ENCODE results near the gene ANKRD18B.
"Not testable (repeated sequence)": the region's sequence is repeated elsewhere in the genome, so short reads cannot be mapped to it uniquely, and the experiment has no call there.

ANKRD18B gene

DNA sequence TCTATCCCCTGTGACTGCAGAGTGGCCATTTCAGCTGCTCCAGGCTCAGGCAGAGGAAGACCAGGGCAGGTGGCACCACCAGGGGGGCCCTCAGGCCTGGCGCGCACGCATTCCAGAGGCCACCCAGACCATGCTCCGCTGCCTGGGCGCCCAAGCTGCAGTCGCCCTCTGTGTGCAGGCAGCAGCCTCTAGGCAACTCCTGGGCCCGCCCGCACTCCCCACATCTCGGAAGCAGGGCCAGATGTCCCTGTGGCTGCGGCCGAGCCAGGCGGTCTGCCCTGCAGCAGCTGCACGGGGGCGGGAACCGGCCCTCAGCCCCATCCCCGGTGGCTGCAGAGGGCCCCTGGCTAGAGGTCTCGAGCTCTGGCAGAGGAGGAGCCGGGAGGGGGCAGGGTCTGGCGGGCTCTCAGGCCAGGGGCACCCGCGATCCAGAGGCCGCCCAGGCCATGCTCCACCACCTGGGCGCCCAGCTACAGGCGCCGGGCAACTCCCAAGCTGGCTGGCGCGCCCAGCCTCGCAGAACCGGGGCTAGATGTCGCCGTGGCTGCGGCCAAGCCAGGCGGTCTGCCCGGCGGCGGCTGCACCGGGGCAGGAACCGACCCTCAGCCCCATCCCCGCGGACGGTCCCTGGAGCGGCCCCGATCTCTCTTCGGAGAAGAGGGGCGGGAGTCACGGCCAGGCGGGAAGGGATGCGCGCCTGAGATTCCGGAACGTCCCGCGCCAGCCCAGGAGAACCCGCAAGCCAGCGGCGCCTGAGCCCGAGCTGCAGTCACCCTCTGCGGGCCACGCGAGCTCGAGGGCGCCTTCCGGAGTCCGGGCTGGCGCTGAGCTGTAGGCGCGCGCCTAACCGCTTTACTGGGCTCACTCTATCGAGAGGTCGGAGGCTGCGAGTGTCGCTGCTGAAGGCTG, at the start of gene ANKRD18B:
ANKRD18B (plus strand) TSS at position 855 of the 909 bp plus-strand sequence. CDS start 239 bp downstream, outside the sequence.
- peak; percentile 8 for DNase-seq (ENCODE audit: low read depth)

- DNase-seq (ENCODE audit: low read depth), result no peak
These were observed 48.7 kb upstream of the ANKRD18B start for GRCh38 chr9:33475357-33475756.

GRCh38 chr9:33476503-33476902, 47.5 kb upstream of the ANKRD18B start:
- no peak for DNase-seq (ENCODE audit: low read depth)

DNA sequence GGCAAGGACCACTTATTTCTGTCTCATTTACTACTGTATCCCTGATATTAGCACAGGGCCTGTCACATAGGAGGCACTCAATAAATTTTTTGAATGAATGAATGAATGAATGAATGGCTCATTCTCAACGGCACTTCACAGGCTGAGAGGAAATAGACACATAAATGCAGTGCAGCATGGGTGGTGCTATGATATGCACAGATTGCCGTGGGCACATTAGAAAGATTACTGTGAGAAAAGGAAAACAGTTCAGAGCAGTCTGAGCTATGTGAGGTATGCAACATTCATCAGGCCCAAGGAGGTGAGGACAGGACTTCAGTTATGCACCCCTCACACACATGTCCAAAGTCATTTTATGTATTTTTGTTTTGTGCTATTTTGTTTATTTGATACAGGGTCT, 43.9 kb upstream of the ANKRD18B start:
- no peak for DNase-seq (ENCODE audit: low read depth)

DNA sequence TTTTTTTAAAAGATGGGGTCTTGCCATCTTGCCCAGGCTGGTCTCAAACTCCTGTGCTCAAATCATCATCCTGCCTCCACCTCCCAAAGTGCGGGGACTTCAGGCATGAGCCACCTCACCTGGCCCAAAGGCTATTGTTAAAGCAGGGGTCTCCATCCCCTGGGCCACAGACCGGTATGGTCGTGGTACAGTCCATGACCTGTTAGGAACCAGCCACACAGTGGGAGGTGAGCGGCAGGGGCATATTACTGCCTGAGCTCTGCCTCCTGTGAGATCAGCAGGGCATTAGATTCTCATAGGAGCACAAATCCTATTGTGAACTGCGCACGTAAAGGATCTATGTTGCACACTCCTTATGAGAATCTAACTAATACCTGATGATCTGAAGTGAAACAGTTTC, 43.1 kb upstream of the ANKRD18B start:
- DNase-seq (ENCODE audit: low read depth), result no peak

DNA sequence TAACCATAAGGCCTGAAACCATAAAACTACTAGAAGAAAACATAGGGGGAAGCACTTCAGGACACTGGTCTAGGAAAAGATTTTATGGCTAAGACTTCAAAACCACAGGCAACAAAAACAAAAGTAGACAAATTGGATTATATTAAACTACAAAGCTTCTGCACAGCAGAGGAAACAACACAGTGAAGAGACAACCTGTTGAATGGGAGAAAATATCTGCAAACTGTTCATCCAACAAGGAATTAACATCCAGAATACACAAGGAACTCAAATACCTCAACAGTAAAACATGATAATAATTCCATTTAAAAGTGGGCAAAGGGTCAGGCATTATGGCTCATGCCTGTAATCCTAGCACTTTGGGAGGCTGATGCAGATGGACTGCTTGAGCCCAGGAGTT, 38.7 kb upstream of the ANKRD18B start:
- DNase-seq (ENCODE audit: low read depth), result not testable (repeated sequence)

DNA sequence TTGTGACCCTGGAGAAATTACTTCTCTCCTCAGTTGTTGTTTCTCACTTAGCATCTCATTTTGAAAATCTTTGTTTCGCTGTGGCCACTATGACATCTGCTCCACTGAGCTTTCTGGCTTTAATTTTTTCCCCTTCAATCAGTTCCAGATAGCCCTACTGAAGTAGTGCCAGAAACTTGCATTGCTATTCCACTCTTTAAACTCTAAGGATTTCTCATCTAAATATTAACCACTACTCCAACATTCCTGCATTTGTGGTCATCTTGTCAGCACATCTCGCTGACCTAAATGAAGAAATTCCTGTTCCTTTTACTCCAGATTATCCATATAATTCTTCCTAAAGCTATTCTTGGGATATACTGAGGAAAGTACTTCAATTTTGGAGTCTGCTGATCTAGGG, 35.0 kb upstream of the ANKRD18B start:
- no peak for DNase-seq (ENCODE audit: low read depth)

GRCh38 chr9:33493819-33494218, 30.2 kb upstream of the ANKRD18B start:
- not testable (repeated sequence) for DNase-seq (ENCODE audit: low read depth)

- no peak for DNase-seq (ENCODE audit: low read depth)
These were observed 25.7 kb upstream of the ANKRD18B start for GRCh38 chr9:33498387-33498786.

DNA sequence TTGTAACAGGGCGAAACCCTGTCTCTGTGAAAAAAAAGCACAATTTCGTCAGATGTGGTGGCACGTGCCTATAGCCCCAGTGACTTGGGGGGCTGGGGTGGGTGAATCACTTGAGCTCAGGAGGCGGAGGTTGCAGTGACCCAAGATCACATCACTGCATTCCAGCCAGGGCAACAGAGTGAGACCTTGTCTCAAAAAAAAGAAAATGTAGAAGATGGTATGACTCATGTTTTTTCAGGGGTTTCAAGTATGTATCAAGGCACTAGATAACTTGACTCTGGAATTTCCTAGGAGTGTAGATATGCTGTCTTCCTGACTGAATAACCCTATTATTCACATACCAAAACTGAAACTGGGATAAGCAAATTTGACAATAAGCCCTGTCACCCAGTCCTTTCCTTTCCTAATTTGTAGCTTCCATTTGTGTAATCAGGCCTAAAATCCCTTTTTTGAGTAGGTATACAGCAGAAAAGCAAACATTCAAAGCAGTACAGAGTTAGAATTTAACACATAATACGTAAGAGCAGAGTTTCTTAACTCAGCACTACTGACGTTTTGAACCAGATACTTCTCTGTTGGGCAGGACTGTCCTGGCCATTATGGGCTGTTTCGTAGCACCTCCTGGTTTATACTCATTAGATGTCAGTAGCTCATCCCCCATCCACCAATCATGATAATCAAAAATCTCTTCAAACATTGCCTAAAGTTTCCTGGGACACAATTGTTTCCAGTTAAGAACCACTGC, 17.3 kb upstream of the ANKRD18B start:
- no peak for DNase-seq (ENCODE audit: low read depth)

DNA sequence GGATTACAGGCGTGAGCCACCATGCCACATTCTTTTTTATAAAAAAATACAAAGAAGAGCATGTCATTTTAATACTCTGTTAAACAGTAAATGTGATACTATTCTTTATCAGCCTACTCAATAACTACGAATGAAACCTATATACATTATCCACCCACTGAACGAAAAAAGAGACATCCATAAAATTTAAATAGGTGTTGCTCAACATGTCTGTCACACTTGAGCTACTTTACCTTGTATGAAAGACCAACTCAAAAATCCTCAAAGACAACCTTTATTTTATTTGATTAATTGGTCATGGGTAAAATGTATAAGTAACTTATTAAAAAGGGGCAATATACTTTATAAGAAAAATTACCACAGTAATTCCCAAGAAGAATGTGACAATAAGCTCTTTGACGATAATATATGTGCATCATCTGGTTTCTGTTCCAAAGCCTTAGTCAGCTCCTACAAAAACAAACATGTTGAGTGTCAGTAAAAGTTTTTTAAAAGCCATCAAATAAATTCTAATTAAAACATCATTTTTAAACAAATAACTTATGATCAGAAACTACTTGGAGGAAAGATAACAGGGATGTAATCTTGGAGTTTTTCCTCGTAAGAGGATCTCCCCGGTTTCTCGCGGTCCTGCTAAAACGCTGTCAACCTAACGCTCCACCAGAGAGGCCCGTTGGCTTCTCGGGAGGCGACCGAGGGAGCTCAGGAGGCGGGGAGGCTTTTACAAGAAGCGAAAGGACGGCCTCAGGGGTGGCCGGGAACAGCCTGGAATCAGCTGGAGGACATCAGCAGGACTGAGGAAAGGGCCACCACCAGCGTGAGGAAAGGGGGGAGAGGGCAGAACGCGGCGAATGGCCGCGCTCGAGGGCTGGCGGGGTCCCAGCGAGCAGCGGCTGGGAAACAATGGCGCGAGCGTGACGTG, 13.5 kb upstream of the ANKRD18B start:
- DNase-seq (ENCODE audit: low read depth), result peak; percentile 11

DNA sequence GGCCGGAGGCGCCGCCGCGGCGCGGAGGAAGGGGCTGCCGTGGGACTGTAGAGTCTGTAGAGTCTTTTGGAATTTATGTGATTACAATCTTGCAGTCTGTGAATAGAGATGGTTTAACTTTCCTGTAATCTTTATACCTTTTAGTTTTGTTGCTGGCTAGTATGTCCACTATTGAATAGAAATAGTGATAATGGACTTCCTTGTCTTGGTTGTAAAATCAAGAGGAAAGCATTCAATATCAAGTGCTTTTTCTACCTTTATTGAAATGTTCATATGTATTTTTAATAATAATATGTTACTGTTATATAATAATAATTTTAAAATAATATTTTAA, 12.9 kb upstream of the ANKRD18B start:
- not testable (repeated sequence) for DNase-seq (ENCODE audit: low read depth)

GRCh38 chr9:33512535-33512934, 11.5 kb upstream of the ANKRD18B start:
- not testable (repeated sequence) for DNase-seq (ENCODE audit: low read depth)

DNA sequence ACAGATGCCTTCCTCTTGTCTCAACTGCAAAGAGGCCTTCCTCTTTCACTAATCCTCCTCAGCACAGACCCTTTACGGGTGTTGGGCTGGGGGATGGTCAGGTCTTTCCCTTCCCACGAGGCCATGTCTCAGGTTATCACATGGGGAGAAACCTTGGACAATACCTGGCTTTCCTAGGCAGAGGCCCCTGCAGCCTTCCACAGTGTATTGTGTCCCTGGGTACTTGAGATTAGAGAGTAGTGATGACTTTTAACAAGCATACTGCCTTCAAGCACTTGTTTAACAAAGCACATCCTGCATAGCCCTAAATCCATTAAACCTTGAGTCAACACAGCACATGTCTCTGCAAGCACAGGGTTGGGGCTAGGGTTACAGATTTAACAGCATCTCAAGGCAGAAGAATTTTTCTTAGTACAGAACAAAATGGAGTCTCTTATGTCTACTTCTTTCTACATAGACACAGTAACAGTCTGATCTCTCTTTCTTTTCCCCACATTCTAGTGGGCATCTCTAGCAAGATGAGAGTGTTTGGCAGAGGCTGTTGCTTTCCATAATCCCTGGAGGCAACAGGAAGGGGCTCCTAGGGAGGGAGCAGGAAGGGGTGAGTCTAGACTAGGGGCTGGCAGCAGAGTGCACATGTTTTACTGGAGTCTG, 8.6 kb upstream of the ANKRD18B start:
- not testable (repeated sequence) for DNase-seq (ENCODE audit: low read depth)

GRCh38 chr9:33516397-33516796, 7.7 kb upstream of the ANKRD18B start:
- DNase-seq (ENCODE audit: low read depth), result not testable (repeated sequence)

DNA sequence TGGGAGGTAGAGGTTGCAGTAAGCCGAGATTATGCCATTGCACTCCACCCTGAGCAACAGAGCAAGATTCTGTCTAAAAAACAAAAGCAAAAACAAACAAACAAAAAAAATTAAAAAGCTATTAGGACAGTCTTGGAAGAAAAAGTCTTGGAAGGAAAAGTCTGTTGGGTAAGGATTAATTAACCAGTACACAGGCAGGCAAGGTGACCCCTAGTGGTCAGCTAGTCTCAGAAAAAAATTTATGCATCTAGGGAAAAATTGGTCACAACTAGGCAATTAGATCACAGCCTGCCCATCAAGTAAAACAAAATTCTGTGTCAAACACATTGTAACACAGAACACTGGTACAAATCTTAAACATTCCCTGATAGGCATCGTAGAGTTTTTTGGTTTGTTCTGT, 6.7 kb upstream of the ANKRD18B start:
- DNase-seq (ENCODE audit: low read depth), result no peak

- DNase-seq (ENCODE audit: low read depth), result not testable (repeated sequence)
These were observed 6.0 kb upstream of the ANKRD18B start for GRCh38 chr9:33517934-33518577.

DNA sequence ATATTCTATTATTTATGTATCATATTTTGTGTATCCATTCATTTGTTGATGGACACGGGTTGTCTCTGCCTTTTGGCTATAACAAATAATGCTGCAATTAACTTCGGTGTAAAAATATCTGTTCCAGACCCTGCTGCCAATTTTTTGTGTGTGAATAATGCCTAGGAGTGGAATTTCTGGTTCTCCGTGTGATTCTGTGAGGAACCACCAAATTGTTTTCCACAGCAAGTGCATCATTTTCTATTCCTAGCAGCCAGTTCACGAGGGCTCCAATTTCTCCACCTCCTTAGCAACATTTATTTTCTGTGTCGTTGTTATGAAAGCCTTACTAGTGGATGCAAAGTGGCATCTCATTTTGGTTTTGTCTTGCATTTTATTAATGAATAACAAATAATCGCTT, 2.2 kb upstream of the ANKRD18B start:
- DNase-seq (ENCODE audit: low read depth), result not testable (repeated sequence)

DNA sequence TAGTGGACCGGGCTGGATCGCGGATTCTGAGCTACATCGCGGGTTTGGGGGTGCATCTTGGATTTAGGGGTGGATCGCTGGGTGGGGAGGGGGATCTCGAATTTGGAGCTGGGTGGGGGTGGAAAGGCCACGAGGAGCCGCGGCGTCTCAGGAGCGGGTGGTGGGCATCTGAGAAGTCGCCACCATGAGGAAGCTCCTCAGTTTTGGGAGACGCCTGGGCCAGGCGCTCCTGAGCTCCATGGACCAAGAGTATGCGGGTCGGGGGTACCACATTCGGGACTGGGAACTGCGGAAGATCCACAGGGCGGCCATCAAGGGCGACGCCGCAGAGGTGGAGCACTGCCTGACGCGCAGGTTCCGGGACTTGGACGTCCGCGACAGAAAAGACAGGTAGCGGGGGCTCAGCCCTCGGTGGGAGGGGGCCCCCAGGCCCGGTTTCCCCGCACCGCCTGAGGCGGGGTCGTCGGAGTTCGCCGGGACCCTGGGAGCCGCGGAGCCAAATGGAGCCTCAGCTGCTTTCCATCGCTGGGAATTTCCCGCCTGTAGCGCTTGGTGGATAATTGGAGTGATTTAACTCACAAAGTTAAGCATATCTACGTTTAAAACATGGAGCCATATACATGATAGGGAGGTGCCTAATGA, 376 bp downstream of the ANKRD18B start:
- DNase-seq (ENCODE audit: low read depth), result no peak

- DNase-seq (ENCODE audit: low read depth), result not testable (repeated sequence)
These were observed 4.0 kb downstream of the ANKRD18B start for GRCh38 chr9:33528069-33528468.

Data from stimulated activated CD8-positive, alpha-beta memory T cell treated with anti-CD3 and anti-CD28 coated beads, Interleukin-12 subunit alpha, Interleukin-12 subunit beta, amount 100 ng/mL, for 4 hours (primary cell).